Adrenal gland (tissue), 12 donors: Measurements from ENCODE around the gene DNPEP. TPM values are rescaled to one million over a fixed set of nuclear protein-coding genes. Genes with fewer than 3 reads are reported as not detected.
"Not testable (repeated sequence)": the region's sequence is repeated elsewhere in the genome, so short reads cannot be mapped to it uniquely, and the experiment has no call there.

Source experiments
- DNase-seq, 7 donors: peaks; one replicate each; pipeline ENCODE4 v3.0.0-alpha.2; 2019 to 2020
- H3K27ac ChIP-seq, 5 donors: fragments of 200-600 bp; sonication (generic) in 4 of 5; 1 replicate in 3 of 5; 2 replicates in 2 of 5; pipeline versions ENCODE4 v1.5.1 to v1.8.0; 2016 to 2020; ENCODE audit warnings: mild to moderate bottlenecking in 1 of 5
- H3K27me3 ChIP-seq: fragments of 200-600 bp; 2 replicates; pipeline ENCODE4 v1.8.0; 2021
- H3K36me3 ChIP-seq, 2 donors: fragments of 200-600 bp; replicated peaks in 1 of 2; 1 replicate in 1 of 2; 2 replicates in 1 of 2; pipeline versions ENCODE4 v1.5.1 to v1.8.0; 2018 to 2022
- H3K4me1 ChIP-seq, 2 donors: fragments of 200-600 bp; replicated peaks in 1 of 2; 1 replicate in 1 of 2; 2 replicates in 1 of 2; pipeline versions ENCODE4 v1.5.1 to v1.8.0; 2018 to 2021
- H3K4me3 ChIP-seq, 4 donors: fragments of 200-600 bp; sonication (generic) in 3 of 4; one replicate each; pipeline ENCODE4 v1.5.1; 2016 to 2018
- H3K9me3 ChIP-seq, 3 donors: fragments of 200-600 bp; sonication (generic) in 1 of 3; replicated peaks in 1 of 3; 1 replicate in 2 of 3; 2 replicates in 1 of 3; pipeline versions ENCODE4 v1.5.1 to v1.8.0; 2016 to 2021
- POLR2A ChIP-seq, 2 donors: fragments of 450-650 bp; IDR thresholded peaks; one replicate each; pipeline ENCODE4 v1.6.1; 2017; ENCODE audit warnings: antibody characterized with exemption in 2 of 2, mild to moderate bottlenecking in 2 of 2, moderate library complexity in 1 of 2
- WGBS, 4 donors: extraction: QIAGEN DNeasy Blood & Tissue Kit in 2 of 4; methylation state at CpG; one replicate each; pipeline versions ENCODE4 v1.1.5 to v1.1.7; 2013 to 2017; 5-methylcytosine and 5-hydroxymethylcytosine counted together
- intact Hi-C, 2 donors: fragments of 100-400 bp; cut with DNase I; formaldehyde crosslinking; loops; one replicate each; pipeline versions ENCODE4 v1.14.1 to v1.15.0; 2022 to 2023
- polyA plus RNA-seq, 3 donors: library from polyadenylated mRNA; stranded (reverse); fragments of 200-250 nt in 2 of 3; fragments of 350-450 nt in 1 of 3; fragmentation: Illumina TruSeq in 1 of 3; extraction: RNeasy Lipid Tissue Mini Kit (QIAGEN cat#74804) in 1 of 3; gene quantifications; one replicate each; pipeline ENCODE4 v1.2.3, GENCODE V29; 2013 to 2014
- total RNA-seq, 9 donors: library from RNA; depleted of rRNA in 4 of 9; stranded (reverse); fragments of >200 nt in 4 of 9; fragments of 120-200 nt in 1 of 9; fragmentation: NEBNext Ultra II Directional in 1 of 9; extraction: Animal tissue kit (Norgen Biotek cat#: 25700) in 1 of 9; gene quantifications; one replicate each; pipeline versions ENCODE4 v1.1.0 to v1.2.4, GENCODE V29; 2013 to 2023
- TF ChIP-seq, protein P1 (sequence below), 6 experiments: fragments of 450-650 bp in 4 of 6; fragments of 200-600 bp in 2 of 6; sonication (generic) in 1 of 6; IDR thresholded peaks; 1 replicate in 5 of 6; 2 replicates in 1 of 6; pipeline versions ENCODE4 v1.5.1 to v1.8.0; 2016 to 2021; ENCODE audit warnings: antibody characterized with exemption in 6 of 6, mild to moderate bottlenecking in 2 of 6, moderate library complexity in 1 of 6
- donor health status: healthy with polysubstance abuse.
- donor health status: Bipolar disorder and iron deficiency.
- donor health status: DM: yes; HTN: yes; CAD: no.
- donor health status: DM: no; HTN: no; CAD: no.
- donor health status: DM: no; HTN: no; CAD: no.
- donor health status: DM: yes; HTN: yes; CAD: no.

DNPEP gene
- total and polyA plus RNA-seq, 12 donors: 30.0 to 107 (median 53.5) TPM

DNA sequence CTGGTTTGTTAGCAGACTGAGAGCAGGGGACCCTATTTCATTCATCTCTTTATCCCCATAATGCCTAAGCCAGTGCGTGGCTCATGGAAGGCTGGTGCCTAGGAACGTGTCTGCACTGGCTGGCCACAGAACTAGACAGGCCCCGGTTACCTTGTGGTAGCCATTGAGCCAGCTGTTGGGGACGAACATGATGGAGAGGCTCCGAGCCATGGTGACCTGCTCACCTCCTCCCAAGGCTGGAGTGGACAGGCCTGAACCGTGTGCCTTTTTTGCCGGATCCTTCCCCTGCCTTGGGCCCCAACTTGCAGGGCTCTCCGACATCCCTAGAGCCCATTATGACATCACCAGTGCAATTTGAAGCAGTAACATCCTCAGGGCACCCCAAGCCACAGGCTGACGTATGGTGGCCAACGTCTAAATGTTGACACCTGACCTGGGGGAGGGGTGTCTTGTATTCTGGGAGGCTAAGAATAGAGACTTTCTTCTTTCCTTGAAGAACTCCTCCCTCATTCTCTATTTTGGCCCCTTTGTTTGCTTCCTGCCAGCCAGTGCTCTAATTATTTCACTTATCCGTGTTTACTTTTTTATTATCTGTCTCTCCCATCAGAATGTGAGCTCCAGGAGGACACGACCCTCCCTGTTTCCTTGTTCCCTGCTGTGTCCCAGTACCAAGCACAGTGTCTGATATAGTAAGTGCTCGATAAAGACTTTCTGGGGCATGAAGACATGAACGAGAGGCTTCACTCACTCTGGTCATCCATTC lies 12.2 kb upstream of the DNPEP start:
- TF ChIP-seq, protein P1, sequence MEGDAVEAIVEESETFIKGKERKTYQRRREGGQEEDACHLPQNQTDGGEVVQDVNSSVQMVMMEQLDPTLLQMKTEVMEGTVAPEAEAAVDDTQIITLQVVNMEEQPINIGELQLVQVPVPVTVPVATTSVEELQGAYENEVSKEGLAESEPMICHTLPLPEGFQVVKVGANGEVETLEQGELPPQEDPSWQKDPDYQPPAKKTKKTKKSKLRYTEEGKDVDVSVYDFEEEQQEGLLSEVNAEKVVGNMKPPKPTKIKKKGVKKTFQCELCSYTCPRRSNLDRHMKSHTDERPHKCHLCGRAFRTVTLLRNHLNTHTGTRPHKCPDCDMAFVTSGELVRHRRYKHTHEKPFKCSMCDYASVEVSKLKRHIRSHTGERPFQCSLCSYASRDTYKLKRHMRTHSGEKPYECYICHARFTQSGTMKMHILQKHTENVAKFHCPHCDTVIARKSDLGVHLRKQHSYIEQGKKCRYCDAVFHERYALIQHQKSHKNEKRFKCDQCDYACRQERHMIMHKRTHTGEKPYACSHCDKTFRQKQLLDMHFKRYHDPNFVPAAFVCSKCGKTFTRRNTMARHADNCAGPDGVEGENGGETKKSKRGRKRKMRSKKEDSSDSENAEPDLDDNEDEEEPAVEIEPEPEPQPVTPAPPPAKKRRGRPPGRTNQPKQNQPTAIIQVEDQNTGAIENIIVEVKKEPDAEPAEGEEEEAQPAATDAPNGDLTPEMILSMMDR (IDR thresholded peaks at IDR 0.05): no peak
- WGBS, 4 donors: 70 to 79% (median 73%) methylated on average over 13 to 14 of the region's 14 CpGs
- H3K4me3 ChIP-seq: no peak overlapping the region
- no peaks in the 10 kb centered on the region for H3K36me3 ChIP-seq
- no peak for DNase-seq
- no peak overlapping the region for H3K27ac ChIP-seq
- no peaks in the 10 kb centered on the region for H3K9me3 ChIP-seq
- H3K27me3 ChIP-seq: no peaks in the 10 kb centered on the region
- intact Hi-C loops: loop anchor here (5.0 to 10.0 kb wide), 2 partner anchors 75 to 127 kb away; no protein-coding TSS in a partner anchor
- H3K4me1 ChIP-seq: peaks cover 0 to 10% of the 10 kb centered on the region in 2 donors

DNA sequence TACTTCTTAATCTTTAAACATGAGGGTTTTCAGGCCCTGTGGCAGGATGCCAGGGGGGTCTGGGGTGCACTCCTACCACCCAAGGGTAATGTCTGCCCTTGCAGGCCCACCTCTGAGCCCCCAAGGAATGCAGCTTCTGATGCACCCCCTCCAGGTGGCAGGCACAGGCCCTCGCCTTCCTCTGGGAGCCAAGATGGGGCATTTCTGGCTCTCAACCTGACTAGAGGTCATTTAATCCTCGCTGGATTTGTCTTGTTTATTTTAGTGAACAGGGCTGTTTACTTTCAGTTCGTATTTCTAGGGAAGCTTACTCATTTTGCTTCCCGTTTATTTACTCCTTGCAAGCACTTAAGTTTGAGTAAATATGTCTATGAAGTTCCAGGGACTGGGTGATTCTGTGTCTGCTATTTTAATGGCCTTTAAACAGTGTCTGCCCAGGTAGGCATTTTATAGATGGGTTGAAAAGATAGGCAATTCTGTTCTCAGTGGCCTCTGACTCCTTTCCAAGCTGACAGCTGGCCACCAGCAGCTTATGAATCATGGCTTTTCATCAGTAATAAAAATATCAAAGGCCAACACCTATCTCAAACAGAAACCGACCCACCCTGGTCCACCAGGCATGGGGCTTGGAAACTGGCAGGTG lies 11.1 kb upstream of the DNPEP start:
- intact Hi-C loops: no loop called here
- Histone ChIP-seq H3K27me3 (no peaks in the 10 kb centered on the region), H3K27ac (no peak overlapping the region), H3K9me3 (no peaks in the 10 kb centered on the region), H3K4me1 (peaks cover 0 to 10% of the 10 kb centered on the region in 2 donors), H3K4me3 (no peak overlapping the region), H3K36me3 (no peaks in the 10 kb centered on the region)
- no peak for DNase-seq
- WGBS, 4 donors: 28 to 40% (median 35%) methylated on average over 5 of the region's 5 CpGs
- TF ChIP-seq, protein P1 (IDR thresholded peaks at IDR 0.05): no peak
- TF ChIP-seq POLR2A (IDR thresholded peaks at IDR 0.05): no peak

DNA sequence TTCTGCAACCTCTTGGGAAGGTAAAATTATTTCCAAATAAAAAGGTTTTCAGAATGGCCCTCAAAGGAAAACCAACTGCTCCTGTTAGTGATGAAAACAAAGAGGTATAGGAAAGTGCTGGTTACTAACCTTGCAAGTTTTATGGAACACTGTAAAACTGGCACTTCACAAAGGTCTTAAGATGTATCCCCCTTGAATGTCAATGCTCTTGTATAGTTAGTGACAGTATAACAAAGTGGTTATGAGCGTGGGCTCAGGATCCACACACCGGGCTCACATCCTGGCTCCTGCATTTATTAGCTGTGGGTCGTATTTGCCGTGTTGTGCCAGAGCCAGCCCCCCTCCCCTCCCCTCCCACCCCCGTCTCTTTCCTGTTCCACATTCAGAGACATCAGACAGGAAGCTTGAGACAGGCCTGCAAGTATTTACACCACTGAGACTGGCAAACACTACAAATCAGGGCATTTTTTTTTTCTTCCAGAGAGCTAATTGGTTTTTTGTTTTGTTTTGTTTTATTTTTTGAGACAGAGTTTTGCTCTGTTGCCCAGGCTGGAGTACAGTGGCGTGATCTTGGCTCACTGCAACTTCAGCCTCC lies 9.2 kb upstream of the DNPEP start:
- TF ChIP-seq, protein P1 (IDR thresholded peaks at IDR 0.05): no peak
- TF ChIP-seq POLR2A (IDR thresholded peaks at IDR 0.05): no peak
- Histone ChIP-seq H3K27me3 (no peaks in the 10 kb centered on the region), H3K36me3 (no peaks in the 10 kb centered on the region), H3K4me1 (peaks cover 0 to 10% of the 10 kb centered on the region in 2 donors), H3K9me3 (no peaks in the 10 kb centered on the region), H3K4me3 (no peak overlapping the region), H3K27ac (no peak overlapping the region)
- no peak for DNase-seq
- WGBS, 4 donors: 67 to 72% (median 71%) methylated on average over 6 of the region's 6 CpGs
- intact Hi-C loops: no loop called here

DNA sequence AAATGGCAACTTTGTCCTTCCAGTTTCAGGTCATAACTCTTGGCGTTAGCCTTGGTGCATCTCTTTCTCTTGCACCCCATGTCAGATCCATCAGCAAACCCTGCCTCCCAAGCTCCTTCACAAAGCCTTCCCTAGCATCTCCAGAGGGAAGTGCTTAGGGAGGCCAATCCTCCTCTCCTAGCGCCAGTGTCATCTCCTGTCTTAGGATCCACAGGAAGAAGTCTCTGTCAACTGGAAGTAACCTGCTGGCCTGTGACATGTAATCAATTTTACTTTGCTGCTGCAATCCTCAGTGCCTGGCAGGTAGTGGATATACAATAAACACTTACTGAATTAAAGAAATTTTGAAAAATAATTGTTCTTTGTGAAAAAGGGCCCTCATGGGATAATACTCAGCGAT lies 7.9 kb upstream of the DNPEP start:
- TF ChIP-seq, protein P1 (IDR thresholded peaks at IDR 0.05): no peak
- no peak for TF ChIP-seq POLR2A (IDR thresholded peaks at IDR 0.05)
- Histone ChIP-seq H3K27me3 (no peaks in the 10 kb centered on the region), H3K36me3 (no peaks in the 10 kb centered on the region), H3K4me1 (peaks cover 0 to 10% of the 10 kb centered on the region in 2 donors), H3K9me3 (no peaks in the 10 kb centered on the region), H3K4me3 (no peak overlapping the region), H3K27ac (no peak overlapping the region)
- no peak for DNase-seq
- intact Hi-C loops: no loop called here
- WGBS, 4 donors: 89 to 91% (median 90%) methylated on average over 3 of the region's 3 CpGs

DNA sequence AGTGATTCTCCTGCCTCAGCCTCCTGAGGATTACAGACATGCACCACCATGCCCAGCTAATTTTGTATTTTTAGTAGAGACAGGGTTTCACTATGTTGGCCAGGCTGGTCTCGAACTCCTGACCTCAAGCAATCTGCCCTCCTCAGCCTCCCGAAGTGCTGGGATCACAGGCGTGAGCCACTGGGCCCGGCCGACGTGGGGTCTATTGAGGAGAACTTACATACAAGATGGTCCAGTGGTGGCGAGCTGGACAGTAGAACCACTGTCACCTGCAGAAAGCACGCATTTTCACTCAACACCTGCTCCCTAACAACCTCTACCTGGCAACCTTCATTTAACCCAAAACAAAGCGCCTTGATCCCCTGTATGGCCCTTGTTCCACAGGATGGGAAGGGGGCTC lies 7.3 kb upstream of the DNPEP start:
- H3K4me3 ChIP-seq, DNase-seq, H3K36me3 ChIP-seq, H3K27ac ChIP-seq, H3K4me1 ChIP-seq, intact Hi-C loops, H3K9me3 ChIP-seq, H3K27me3 ChIP-seq: not testable (repeated sequence)
- 76 to 95% (median 93%) methylated on average over 7 to 9 of the region's 9 CpGs for WGBS, 4 donors
